Measurements from ENCODE around the gene SHC4.
A peak's percentile ranks its signal among the peaks of the same experiment; 100 is the strongest.

The SHC4 gene

GRCh38 chr15:48842501-48842900 is 121.2 kb downstream of the SHC4 start:
- DNase-seq (ENCODE audit: low spot score) = no peak

- no peak for DNase-seq (ENCODE audit: low spot score)
Observed at GRCh38 chr15:48834756-48835155, 129.0 kb downstream of the SHC4 start.

DNA sequence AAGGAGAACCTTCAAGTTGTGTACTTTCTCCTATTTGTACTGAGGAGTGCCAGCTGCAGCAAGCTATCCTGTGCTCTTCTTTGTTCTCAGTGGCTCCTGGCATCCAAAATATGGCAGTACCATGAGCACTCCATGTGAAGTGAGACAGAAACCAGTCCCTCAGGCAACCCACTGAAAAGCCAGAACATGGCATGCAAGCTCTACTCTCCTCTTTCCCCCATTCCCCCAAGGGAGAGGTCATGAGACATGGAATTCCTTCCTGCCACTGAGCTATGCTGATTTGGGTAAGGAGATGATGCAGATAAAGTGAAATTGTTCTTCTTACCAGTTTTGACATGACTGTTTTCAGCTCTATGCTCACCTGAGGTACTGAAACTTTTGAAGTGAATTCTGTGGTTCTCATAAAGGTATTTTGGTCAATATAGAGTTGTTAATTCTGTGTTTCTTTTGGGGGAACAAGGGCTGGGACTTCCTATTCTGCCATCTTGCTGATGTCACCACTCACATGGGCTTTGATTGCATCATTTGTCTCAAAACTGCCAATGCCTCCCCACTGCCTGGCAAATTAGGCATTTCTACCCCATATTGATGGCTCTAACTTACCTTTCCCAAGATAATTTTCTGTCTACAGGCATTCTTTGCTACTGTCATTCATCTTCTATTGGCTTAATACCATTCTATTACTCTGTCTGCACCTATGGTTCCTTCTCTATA is 130.0 kb downstream of the SHC4 start:
- DNase-seq (ENCODE audit: low spot score) = no peak

DNA sequence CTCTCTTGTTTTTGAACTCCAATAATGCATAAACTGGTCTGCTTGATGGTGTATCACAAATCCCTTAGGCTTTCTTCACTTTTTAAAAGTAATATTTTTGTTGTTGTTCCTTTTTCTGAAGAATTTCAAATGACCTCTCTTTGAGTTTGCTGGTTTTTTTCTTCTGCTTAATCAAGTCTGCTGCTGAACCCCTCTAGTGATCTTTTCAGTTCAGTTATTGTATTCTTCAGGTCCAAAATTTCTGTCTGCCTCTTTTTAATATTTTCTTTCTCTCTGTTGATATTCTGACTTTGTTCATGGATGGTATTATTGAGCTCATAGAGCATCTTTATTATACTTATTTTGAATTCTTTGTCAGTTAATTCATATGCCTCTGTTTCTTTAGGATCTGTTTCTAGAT is 131.1 kb downstream of the SHC4 start:
- no peak for DNase-seq (ENCODE audit: low spot score)

- no peak for DNase-seq (ENCODE audit: low spot score)
Observed at GRCh38 chr15:48828906-48829305, 134.8 kb downstream of the SHC4 start.

GRCh38 chr15:48828471-48828870 is 135.2 kb downstream of the SHC4 start:
- DNase-seq (ENCODE audit: low spot score) = no peak

DNA sequence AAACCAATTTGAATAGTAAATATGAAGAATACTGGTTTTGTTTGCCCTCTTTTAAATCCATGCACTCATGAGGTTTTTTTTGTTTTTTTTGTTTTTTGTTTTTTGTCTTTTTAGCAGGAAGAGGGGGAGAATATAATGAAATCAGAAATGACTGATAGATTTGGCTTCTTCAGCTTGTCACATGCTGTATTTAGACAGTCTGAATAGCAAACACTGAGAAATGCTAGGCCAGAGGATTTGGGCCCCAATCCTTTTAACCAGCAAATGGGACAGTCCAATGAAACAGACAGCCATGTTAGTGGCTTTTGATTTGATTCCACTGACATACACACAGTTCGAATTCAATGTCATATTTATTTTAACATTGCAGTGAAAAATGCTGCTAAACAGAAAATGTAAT is 138.6 kb downstream of the SHC4 start:
- no peak for DNase-seq (ENCODE audit: low spot score)

DNA sequence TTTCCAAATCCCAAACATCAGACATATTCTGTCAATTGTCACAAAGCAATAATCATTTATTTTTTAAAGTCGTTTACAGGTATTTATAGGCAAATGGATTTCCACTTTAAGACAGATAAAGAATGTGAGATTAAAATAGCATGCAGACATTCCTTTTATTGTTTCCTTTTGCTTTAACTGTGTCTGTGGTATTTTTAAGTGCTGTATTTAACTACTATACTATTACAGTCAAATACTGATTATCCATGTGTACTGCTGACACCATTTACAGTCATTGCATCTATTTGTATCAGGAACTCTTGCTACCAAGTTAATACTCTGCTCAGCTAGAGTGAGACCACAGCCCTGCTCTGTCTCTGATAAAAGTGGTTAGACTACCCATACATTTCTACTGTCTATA is 140.0 kb downstream of the SHC4 start:
- DNase-seq (ENCODE audit: low spot score) = no peak

- no peak for DNase-seq (ENCODE audit: low spot score)
Observed at GRCh38 chr15:48823237-48823636, 140.5 kb downstream of the SHC4 start.

DNA sequence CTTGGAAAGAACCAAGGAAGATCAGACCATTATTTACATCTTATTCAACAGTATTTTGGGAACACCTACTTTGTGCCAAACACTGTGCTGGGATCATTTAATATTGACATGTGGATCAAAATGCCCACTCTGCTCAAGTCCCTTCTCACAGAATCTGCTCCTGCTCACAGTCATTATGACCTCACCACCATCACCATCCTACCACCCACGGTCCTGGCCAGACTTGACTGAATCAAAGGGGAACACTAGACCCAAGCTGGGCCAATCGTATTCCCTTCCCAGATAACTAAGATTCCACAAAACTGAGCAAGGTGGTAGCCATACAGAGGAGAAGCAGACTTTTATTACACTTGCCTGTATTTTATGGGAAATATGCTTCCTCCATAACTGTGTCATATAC is 149.4 kb downstream of the SHC4 start:
- no peak for DNase-seq (ENCODE audit: low spot score)

DNA sequence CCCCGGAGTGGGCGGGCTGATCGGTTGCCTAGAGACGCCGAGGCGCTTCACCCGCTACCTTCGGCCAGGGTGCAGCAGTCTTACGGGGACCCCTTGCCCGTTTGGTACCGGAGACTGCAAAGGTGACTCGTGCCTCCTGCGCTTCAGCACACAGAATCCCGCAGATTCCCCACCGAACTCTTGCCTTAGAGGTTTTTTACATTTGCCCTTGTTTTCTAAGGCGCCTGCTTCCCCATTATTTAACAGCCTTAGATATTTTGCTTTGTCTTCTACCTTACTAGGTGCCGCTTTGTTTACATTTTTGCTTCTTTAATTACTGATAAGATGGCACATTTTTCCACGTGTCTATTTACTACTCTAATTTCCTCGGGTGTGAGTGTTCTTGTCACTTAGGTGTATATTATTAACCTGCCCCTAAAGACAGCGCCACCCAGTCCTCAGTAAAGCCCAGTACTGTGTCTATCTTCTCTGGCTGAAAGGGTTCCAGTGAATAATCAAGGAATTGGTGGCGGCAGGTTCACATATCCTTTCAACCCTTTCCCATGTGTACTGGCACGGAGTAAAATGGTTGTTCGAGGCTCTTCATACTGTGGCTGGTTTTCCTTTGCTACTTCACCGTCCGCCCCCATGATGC is 152.3 kb downstream of the SHC4 start:
- DNase-seq (ENCODE audit: low spot score) = no peak

GRCh38 chr15:48810414-48811324 is 153.1 kb downstream of the SHC4 start, which contains the start of gene CEP152:
Gene CEP152 (minus strand): TSS chr15:48811069. CDS start chr15:48805649, 5,420 bp downstream.
- peak; percentile 100 for DNase-seq (ENCODE audit: low spot score)

DNA sequence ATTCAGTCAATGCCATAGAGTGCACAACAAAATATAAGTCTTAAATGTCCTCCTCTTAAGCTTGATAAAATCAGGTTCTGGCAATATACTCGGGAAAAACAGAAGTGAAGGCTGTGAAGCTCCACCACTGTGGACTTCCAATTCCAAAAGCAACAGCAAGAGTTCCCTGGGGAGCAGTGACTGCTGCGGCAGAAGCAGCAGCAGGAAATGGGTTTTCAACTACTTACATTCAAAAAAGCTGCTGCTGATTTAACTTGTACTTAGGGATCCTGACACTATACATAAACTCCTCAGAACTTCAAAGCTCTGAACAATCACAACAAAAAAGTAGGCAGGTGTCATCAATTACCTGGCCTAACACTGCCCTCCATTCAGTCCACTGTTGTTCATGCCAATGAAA is 157.6 kb downstream of the SHC4 start:
- DNase-seq (ENCODE audit: low spot score) = no peak

GRCh38 chr15:48805591-48805990 is 158.1 kb downstream of the SHC4 start:
- DNase-seq (ENCODE audit: low spot score) = no peak

- DNase-seq (ENCODE audit: low spot score) = no peak
Observed at GRCh38 chr15:48803877-48804276, 159.8 kb downstream of the SHC4 start.

- peak; percentile 34 for DNase-seq (ENCODE audit: low spot score)
Observed at GRCh38 chr15:48802867-48803266, 160.9 kb downstream of the SHC4 start.

DNA sequence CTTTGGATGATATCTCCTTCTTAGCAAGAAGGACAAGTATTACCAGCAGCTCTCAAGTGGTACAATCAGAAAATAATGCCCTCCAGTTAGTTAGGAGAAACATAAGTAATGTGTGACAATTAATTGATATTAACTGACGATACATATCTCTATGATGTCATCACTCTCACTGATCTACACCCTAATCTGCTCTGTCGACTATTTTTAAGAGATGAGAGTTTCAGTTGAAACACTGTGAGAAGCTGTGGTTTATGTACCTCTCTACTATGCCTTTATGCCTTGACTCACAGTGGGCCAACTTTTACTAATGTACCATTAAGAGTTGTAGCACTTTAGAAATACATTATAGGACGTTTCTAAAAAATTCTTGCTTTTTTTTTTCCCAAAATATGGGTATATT is 161.5 kb downstream of the SHC4 start:
- DNase-seq (ENCODE audit: low spot score) = no peak

DNA sequence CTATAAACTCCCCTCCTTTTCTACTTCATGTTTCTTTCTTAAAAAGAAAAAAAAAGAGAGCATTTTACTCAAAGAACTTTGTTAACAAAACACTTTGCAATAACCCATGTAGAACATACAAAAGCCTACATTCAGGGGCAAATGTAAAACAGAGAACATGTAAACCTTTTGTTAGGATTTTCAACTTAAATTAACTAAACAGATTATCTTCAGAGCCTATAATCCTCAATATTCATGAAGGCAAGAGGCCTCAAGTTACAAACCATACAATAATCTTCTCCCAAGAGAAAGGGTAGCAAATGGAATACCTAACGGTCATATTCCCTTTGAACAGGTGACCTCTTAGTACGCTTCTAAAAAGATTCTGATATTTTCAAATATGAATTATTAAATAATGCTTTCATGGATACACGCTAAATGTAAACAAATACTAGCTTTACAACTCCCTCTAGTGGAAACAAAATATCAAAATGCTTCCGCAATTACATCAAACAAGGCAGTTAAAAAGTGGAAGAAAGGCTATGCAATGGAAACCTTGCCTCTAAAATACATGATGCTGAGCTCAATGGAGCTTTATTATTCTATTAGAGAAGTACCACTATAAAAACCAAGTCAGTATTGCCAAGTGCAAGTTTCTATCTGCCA is 162.8 kb downstream of the SHC4 start:
- peak; percentile 48 for DNase-seq (ENCODE audit: low spot score)

- peak; percentile 47 for DNase-seq (ENCODE audit: low spot score)
Observed at GRCh38 chr15:48800245-48800644, 163.5 kb downstream of the SHC4 start.

DNA sequence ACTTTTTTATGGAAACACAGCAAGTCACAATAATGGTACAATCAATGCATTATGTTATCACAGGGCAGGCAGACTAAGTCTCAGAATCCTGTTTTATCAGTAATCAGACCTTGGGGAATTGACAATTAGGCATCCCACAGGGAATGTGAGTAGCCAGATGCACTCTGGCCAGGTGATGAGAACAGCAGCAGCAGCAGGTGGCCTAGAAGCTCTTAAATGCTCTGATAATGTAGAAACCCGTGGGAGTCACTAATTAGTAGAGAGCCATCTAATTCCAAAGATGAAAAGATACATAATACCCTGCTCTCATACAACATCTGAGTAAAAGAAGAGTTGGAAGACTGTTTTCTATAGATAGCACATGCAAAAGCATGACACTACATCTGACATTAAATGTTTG is 165.4 kb downstream of the SHC4 start:
- DNase-seq (ENCODE audit: low spot score) = no peak

- no peak for DNase-seq (ENCODE audit: low spot score)
Observed at GRCh38 chr15:48796930-48797329, 166.8 kb downstream of the SHC4 start.

DNA sequence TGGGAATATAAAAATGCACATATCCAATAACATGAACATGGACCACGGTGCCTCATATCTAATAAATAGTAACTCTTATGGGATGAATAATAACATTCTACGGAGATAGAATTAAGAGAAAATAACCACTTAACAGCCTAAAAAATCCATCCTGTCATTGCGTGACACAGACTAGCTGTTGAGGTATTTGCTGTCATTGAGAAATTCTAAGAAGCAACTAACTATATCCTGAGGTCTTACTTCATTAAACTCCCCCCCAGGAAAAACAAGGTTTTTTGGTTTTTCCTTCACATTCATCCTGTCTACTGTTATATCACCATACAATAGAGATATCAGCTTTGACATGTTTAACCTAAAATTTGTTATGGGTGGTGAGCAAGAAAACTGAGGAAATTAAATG is 167.2 kb downstream of the SHC4 start:
- DNase-seq (ENCODE audit: low spot score) = no peak

Measured in LoVo (cell line).